OCI-LY3 (cell line): ENCODE data around the gene TEX22.

ENCODE experiments used
- H2AFZ ChIP-seq: fragments of 200-600, 300-600 bp; shearing (Covaris generic); 2 replicates; pipeline ENCODE4 v1.6.0; 2014; ENCODE audit warnings: antibody characterized with exemption, low read depth, low read length
- H3K27ac ChIP-seq: fragments of 200-600, 300-600 bp; sonication (generic); 2 replicates; pipeline ENCODE4 v1.5.1; 2014; ENCODE audit warnings: mild to moderate bottlenecking, low read length, moderate library complexity, mixed read lengths
- H3K27me3 ChIP-seq: fragments of 200-600, 300-600 bp; sonication (generic); 2 replicates; pipeline ENCODE4 v1.6.1; 2014; ENCODE audit warnings: low read depth, low read length, mixed read lengths
- H3K36me3 ChIP-seq: fragments of 200-600, 300-600 bp; sonication (generic); replicated peaks from 2 replicates; pipeline ENCODE3; 2014; ENCODE audit warnings: low read depth, low read length, mixed read lengths
- H3K4me1 ChIP-seq: fragments of 300-600, 200-600 bp; sonication (generic); 2 replicates; pipeline ENCODE4 v1.6.1; 2014; ENCODE audit warnings: low read length, mixed read lengths
- H3K4me2 ChIP-seq: fragments of 200-600, 300-600 bp; sonication (generic); 2 replicates; pipeline ENCODE4 v1.6.1; 2014; ENCODE audit warnings: low read length, mixed read lengths
- H3K4me3 ChIP-seq: fragments of 300-600, 200-600 bp; sonication (generic); 2 replicates; pipeline ENCODE4 v1.5.1; 2014; ENCODE audit warnings: antibody characterized with exemption, mild to moderate bottlenecking, low read length, moderate library complexity
- H3K79me2 ChIP-seq: fragments of 300-600, 200-600 bp; shearing (Covaris generic); 2 replicates; pipeline ENCODE4 v1.6.1; 2014; ENCODE audit warnings: mild to moderate bottlenecking, low read length, mixed read lengths
- H3K9ac ChIP-seq: fragments of 300-600, 200-600 bp; shearing (Covaris generic); 2 replicates; pipeline ENCODE4 v1.6.0; 2014; ENCODE audit warnings: mild to moderate bottlenecking, low read length, moderate library complexity
- H3K9me3 ChIP-seq: fragments of 200-600, 300-600 bp; shearing (Covaris generic); 2 replicates; pipeline ENCODE4 v1.6.1; 2014; ENCODE audit warnings: low read length, mixed read lengths; ENCODE audit not compliant: insufficient read depth
- H4K20me1 ChIP-seq: fragments of 200-600, 300-600 bp; sonication (generic); 2 replicates; pipeline ENCODE4 v1.6.1; 2016; ENCODE audit warnings: low read length, mixed read lengths; ENCODE audit not compliant: insufficient read depth
- CTCF ChIP-seq: fragments of 200-600, 300-600 bp; sonication (generic); IDR thresholded peaks from 2 replicates; pipeline ENCODE4 v1.5.1; 2014; ENCODE audit warnings: antibody characterized with exemption, low read length, low read depth
- EZH2phosphoT487 ChIP-seq: fragments of 200-600 bp; shearing (Covaris generic); IDR thresholded peaks from 2 replicates; pipeline ENCODE4 v1.6.1; 2018; ENCODE audit warnings: antibody characterized with exemption, mixed run types, low read depth

The TEX22 gene

GRCh38 chr14:105411017-105411941, 12.9 kb downstream of the TEX22 start:
- peaks cover 2% of the 10 kb centered on the region for H3K36me3 ChIP-seq
- no peak overlapping the region for H2AFZ ChIP-seq
- no peaks in the 10 kb centered on the region for H3K9me3 ChIP-seq
- H3K4me1 ChIP-seq, result peaks cover 17% of the 10 kb centered on the region; the same call in 1 of the 2 replicates
- no peak overlapping the region for H3K27ac ChIP-seq
- no peaks in the 10 kb centered on the region for H4K20me1 ChIP-seq
- no peak overlapping the region for H3K4me3 ChIP-seq
- no peaks in the 10 kb centered on the region for H3K79me2 ChIP-seq
- H3K9ac ChIP-seq, result no peak overlapping the region
- TF ChIP-seq CTCF, result no peak
- no peak for TF ChIP-seq EZH2phosphoT487
- no peak overlapping the region for H3K4me2 ChIP-seq
- no peaks in the 10 kb centered on the region for H3K27me3 ChIP-seq

GRCh38 chr14:105411985-105412770, 13.8 kb downstream of the TEX22 start:
- Histone ChIP-seq H2AFZ (no peak overlapping the region), H3K9me3 (no peaks in the 10 kb centered on the region), H3K4me3 (no peak overlapping the region), H3K27ac (no peak overlapping the region), H3K27me3 (no peaks in the 10 kb centered on the region), H3K79me2 (no peaks in the 10 kb centered on the region), H3K9ac (no peak overlapping the region), H3K36me3 (peaks cover 2% of the 10 kb centered on the region), H3K4me2 (no peak overlapping the region), H3K4me1 (peaks cover 17% of the 10 kb centered on the region; the same call in 1 of the 2 replicates), H4K20me1 (no peaks in the 10 kb centered on the region)
- TF ChIP-seq EZH2phosphoT487, result no peak
- no peak for TF ChIP-seq CTCF

GRCh38 chr14:105412771-105413543, 14.6 kb downstream of the TEX22 start:
- H3K79me2 ChIP-seq, result no peaks in the 10 kb centered on the region
- H3K9me3 ChIP-seq, result no peaks in the 10 kb centered on the region
- H3K4me1 ChIP-seq, result peaks cover 17% of the 10 kb centered on the region; the same call in 1 of the 2 replicates
- no peak overlapping the region for H3K27ac ChIP-seq
- H2AFZ ChIP-seq, result no peak overlapping the region
- peaks cover 2% of the 10 kb centered on the region for H3K36me3 ChIP-seq
- TF ChIP-seq CTCF, result no peak
- no peak for TF ChIP-seq EZH2phosphoT487
- no peak overlapping the region for H3K9ac ChIP-seq
- H3K4me2 ChIP-seq, result no peak overlapping the region
- no peaks in the 10 kb centered on the region for H3K27me3 ChIP-seq
- H4K20me1 ChIP-seq, result no peaks in the 10 kb centered on the region
- no peak overlapping the region for H3K4me3 ChIP-seq
